GM20000 (cell line): Measurements from ENCODE around the gene TXNL1.

ENCODE experiments used
- DNase-seq: peaks from one replicate; pipeline ENCODE4 v3.0.0; 2012; ENCODE audit warnings: low spot score
- TF ChIP-seq, protein P1 (sequence below): IDR thresholded peaks from 2 replicates; pipeline ENCODE4 v1.5.1; 2012; ENCODE audit warnings: mild to moderate bottlenecking, control low read depth; ENCODE audit errors: extremely low read depth, missing control alignments

Gene TXNL1

DNA sequence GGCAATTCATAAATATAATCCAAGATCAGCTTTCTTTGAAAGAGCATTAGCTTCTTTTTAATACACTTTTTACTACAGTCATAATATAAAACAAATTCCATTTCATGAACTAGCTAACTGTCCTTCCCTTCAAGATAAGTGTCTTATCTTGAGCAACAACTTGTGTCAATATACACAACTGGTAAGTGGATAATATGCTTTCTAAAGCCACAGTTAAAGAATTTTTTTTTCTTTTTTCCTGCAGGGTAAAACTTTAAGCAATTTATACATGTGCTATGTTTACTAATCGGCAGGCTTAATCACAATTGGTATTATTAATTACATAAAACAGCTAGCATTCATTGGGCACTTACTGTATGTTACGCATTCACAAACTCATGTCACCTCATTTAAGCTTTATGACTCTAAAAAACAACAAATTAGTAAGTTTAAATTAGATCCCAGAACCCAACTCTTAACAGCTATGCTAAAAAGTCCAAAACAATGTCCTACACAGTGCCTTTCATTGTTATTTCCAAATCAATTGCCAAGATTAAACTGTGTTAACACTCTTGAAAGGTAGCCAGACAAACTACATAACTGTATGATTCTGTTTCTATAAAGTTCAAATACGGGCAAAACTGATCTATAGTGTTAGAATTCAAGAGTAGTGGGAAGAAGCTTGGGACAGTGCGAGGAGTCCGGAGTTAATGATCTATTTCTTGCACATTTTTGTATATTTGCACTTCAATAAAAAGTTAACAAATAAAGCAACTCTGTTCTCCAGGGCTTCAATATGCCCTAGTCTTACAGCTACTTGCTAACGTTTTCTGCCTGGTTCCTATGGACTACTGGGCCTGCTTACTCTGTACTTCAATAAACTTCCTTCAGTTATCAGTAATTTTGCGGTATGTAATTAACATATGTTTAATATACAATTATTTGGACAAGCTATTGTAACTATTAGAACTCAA is 6.0 kb downstream of the TXNL1 start:
- DNase-seq: no peak
- TF ChIP-seq, protein P1, sequence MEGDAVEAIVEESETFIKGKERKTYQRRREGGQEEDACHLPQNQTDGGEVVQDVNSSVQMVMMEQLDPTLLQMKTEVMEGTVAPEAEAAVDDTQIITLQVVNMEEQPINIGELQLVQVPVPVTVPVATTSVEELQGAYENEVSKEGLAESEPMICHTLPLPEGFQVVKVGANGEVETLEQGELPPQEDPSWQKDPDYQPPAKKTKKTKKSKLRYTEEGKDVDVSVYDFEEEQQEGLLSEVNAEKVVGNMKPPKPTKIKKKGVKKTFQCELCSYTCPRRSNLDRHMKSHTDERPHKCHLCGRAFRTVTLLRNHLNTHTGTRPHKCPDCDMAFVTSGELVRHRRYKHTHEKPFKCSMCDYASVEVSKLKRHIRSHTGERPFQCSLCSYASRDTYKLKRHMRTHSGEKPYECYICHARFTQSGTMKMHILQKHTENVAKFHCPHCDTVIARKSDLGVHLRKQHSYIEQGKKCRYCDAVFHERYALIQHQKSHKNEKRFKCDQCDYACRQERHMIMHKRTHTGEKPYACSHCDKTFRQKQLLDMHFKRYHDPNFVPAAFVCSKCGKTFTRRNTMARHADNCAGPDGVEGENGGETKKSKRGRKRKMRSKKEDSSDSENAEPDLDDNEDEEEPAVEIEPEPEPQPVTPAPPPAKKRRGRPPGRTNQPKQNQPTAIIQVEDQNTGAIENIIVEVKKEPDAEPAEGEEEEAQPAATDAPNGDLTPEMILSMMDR: no peak

DNA sequence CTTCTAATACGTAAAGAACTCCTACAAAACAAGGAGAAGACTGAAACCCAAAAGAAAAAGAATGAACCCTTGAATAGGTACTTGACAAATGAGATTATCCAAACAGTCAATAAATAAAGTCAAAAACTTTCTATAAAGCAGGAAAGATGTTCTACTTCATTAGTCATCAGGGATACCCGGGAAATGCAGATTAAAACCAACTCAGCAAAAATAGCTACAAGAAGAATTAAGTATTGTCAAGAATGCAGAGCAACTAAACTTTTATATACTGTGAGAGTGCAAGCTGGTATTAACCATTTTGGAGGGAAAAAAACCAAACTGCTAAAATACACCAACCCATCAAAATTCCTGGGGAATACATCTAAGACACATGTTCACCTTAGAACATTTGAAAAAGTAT is 10.4 kb downstream of the TXNL1 start:
- TF ChIP-seq, protein P1: no peak

DNA sequence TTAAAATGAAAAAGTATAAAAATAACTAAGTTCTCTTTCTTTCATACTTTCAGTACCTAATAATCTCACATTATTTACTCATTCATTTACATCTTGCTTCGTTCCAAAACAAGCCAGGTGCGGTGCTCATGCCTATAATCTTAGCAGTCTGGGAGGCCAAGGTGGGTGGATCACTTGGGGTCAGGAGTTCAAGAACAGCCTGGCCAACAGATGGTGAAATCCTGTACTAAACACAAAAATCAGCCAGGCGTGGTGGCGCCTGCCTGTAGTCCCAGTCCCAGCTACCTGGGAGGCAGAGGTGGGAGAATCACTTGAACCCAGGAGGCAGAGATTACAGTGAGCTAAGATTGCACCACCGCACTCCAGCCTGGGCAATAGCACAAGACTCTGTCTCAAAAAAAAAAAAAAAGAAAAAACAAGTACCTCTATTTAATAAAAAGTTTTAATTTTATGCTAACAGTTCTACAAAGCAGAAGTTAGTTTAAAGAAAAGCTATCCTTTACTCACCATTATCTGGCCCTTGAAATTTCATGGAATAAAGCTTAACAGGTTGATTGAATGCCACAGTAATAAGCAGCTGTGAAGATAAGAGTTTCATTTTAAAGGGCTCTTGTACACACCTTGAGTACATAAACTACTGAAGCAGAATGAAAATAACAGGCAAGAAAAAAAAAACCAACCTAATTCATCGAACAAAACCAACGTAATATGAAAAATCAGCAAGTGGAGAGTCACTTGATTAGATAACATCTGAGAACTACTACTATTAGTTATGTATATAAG is 22.5 kb downstream of the TXNL1 start:
- no peak for DNase-seq
- TF ChIP-seq, protein P1: no peak

More for the DNA sequence above, 10.4 kb downstream of the TXNL1 start:
- DNase-seq: no peak

DNA sequence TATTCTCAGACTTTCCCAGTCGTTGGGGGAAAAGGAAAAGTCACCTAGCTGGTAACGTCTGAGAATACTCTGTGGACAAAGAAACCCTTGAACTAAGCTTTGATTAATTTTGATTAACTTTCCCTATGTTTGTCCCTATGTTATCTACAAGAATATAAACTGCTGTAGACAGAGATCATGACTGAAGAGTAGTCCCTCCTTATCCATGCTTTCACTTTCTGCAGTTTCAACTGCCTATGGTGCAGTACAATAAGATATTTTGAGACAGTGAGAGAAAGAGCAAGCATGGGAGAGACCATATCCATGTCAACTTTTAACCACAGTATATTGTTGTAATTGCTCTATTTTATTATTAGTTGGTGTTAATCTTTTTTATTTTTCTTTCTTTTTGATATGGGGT is 31.8 kb downstream of the TXNL1 start:
- no peak for DNase-seq
- TF ChIP-seq, protein P1: no peak

DNA sequence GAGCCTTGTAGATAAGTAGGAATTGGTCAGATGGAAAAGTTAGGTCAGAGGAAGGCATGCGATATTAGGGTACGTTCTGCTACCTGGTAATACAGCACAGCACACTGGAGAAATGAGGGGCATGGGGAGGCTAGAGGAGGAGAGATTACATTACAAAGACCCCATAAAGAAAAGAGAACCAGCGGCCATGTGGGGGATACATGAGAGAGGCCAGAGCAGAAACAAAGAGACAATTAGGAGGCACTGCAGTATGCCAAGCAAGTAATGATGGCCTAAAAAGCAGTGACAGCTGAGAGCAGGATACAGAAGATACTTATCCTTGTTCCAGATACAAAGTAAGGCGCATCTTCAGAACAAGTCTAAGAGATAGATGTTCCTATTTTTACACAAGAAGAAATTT is 40.0 kb downstream of the TXNL1 start:
- TF ChIP-seq, protein P1: no peak
- no peak for DNase-seq

DNA sequence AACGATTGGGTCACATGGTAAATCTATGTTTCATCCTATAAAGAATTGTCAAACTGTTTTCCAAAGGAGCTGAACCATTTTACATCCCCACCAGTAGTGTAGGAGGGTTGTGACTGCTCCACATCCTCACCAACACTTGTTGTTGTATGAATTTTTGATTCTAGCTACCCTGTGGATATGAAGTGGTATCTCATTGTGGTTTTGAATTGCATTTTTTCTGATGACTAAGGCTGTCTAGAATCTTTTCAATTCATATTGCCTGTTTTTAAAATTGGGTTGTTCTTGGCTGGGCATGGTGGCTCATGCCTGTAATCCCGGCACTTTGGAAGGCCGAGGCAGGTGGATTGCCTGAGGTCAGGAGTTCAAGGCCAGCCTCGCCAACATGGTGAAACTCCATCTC is 44.5 kb downstream of the TXNL1 start:
- TF ChIP-seq, protein P1: no peak
- DNase-seq: no peak

DNA sequence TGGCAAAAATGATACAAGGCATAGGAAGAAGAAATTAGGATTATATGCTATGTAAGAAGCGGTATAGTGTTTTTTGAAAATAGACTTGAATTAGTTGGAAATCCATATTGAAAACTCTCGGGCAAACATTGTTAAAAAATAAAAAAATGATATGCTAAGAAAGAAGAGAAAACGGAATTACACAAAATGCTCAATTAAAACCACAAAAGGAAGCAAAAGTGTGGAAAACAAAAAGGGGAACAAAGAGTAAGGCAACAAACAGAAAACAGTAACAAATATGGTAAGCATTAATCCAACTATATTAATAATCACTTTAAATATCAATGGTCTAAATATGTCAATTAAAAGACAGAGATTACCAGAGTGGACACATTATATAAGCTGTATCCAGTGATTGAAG is 58.4 kb downstream of the TXNL1 start:
- no peak for DNase-seq
- TF ChIP-seq, protein P1: no peak
